ENCODE data around the gene CCDC188. TPM values are rescaled to one million over a fixed set of nuclear protein-coding genes. Genes with fewer than 3 reads are reported as not detected.

Gene CCDC188
- total RNA-seq, 1 donor from 2014 or later = not detected

- Mint-ChIP-seq H3K27ac (ENCODE audit: unreplicated experiment) (no peak overlapping the region), H3K36me3 (ENCODE audit: low read depth, unreplicated experiment) (no peaks in the 10 kb centered on the region), H3K9me3 (ENCODE audit: unreplicated experiment) (no peaks in the 10 kb centered on the region), H3K4me1 (ENCODE audit: low read depth, unreplicated experiment) (no peaks in the 10 kb centered on the region), H3K27me3 (ENCODE audit: low read depth, unreplicated experiment) (peaks cover 11% of the 10 kb centered on the region), H3K4me3 (ENCODE audit: unreplicated experiment) (no peak overlapping the region)
- no peak for DNase-seq (ENCODE audit: low read depth)
- TF ChIP-seq CTCF (IDR thresholded peaks at IDR 0.05; ENCODE audit: insufficient read depth, low read depth, low read length) (no peak), EZH2 (IDR thresholded peaks at IDR 0.05; ENCODE audit: insufficient read depth, low read length) (no peak)
- Histone ChIP-seq H3K9ac (ENCODE audit: low read length) (no peak overlapping the region), H4K20me1 (ENCODE audit: insufficient read depth, low read length) (no peaks in the 10 kb centered on the region), H3K79me2 (ENCODE audit: insufficient read depth, low read length) (no peaks in the 10 kb centered on the region), H3K9me3 (ENCODE audit: insufficient read depth, low read depth, low read length) (no peaks in the 10 kb centered on the region), H3K4me3 (ENCODE audit: insufficient read depth, low read depth, low read length) (no peak overlapping the region), H3K4me1 (ENCODE audit: insufficient read depth, low read length) (no peaks in the 10 kb centered on the region), H3K27me3 (ENCODE audit: insufficient read depth, low read length) (peaks cover 6% of the 10 kb centered on the region), H3K4me2 (ENCODE audit: low read length) (no peak overlapping the region), H2AFZ (ENCODE audit: low read depth, low read length) (no peak overlapping the region), H3K36me3 (ENCODE audit: insufficient read depth, low read length) (no peaks in the 10 kb centered on the region), H3K27ac (ENCODE audit: low read depth, low read length) (no peak overlapping the region)
- no peak for FAIRE-seq
Measured at GRCh38 chr22:20159076-20159475, 8.2 kb upstream of the CCDC188 start.

GRCh38 chr22:20158391-20159036, 7.7 kb upstream of the CCDC188 start:
- Histone ChIP-seq H4K20me1 (ENCODE audit: insufficient read depth, low read length) (no peaks in the 10 kb centered on the region), H3K9me3 (ENCODE audit: insufficient read depth, low read depth, low read length) (no peaks in the 10 kb centered on the region), H3K4me1 (ENCODE audit: insufficient read depth, low read length) (no peaks in the 10 kb centered on the region), H3K36me3 (ENCODE audit: insufficient read depth, low read length) (no peaks in the 10 kb centered on the region), H2AFZ (ENCODE audit: low read depth, low read length) (no peak overlapping the region), H3K4me3 (ENCODE audit: insufficient read depth, low read depth, low read length) (no peak overlapping the region), H3K4me2 (ENCODE audit: low read length) (no peak overlapping the region), H3K27ac (ENCODE audit: low read depth, low read length) (no peak overlapping the region), H3K9ac (ENCODE audit: low read length) (no peak overlapping the region), H3K27me3 (ENCODE audit: insufficient read depth, low read length) (peaks cover 6% of the 10 kb centered on the region), H3K79me2 (ENCODE audit: insufficient read depth, low read length) (no peaks in the 10 kb centered on the region)
- H3K27ac Mint-ChIP-seq (ENCODE audit: unreplicated experiment) = no peak overlapping the region
- H3K4me3 Mint-ChIP-seq (ENCODE audit: unreplicated experiment) = no peak overlapping the region
- H3K27me3 Mint-ChIP-seq (ENCODE audit: low read depth, unreplicated experiment) = peaks cover 11% of the 10 kb centered on the region
- DNase-seq (ENCODE audit: low read depth) (no peak), FAIRE-seq (no peak)
- no peaks in the 10 kb centered on the region for H3K9me3 Mint-ChIP-seq (ENCODE audit: unreplicated experiment)
- H3K4me1 Mint-ChIP-seq (ENCODE audit: low read depth, unreplicated experiment) = no peaks in the 10 kb centered on the region
- no peak for TF ChIP-seq EZH2 (IDR thresholded peaks at IDR 0.05; ENCODE audit: insufficient read depth, low read length)
- TF ChIP-seq CTCF (IDR thresholded peaks at IDR 0.05; ENCODE audit: insufficient read depth, low read depth, low read length) = no peak
- no peaks in the 10 kb centered on the region for H3K36me3 Mint-ChIP-seq (ENCODE audit: low read depth, unreplicated experiment)

GRCh38 chr22:20157430-20158183, 6.8 kb upstream of the CCDC188 start:
- no peak overlapping the region for H3K27ac Mint-ChIP-seq (ENCODE audit: unreplicated experiment)
- H3K4me3 Mint-ChIP-seq (ENCODE audit: unreplicated experiment) = no peak overlapping the region
- FAIRE-seq (no peak), DNase-seq (ENCODE audit: low read depth) (no peak)
- Histone ChIP-seq H4K20me1 (ENCODE audit: insufficient read depth, low read length) (no peaks in the 10 kb centered on the region), H3K9me3 (ENCODE audit: insufficient read depth, low read depth, low read length) (no peaks in the 10 kb centered on the region), H3K36me3 (ENCODE audit: insufficient read depth, low read length) (no peaks in the 10 kb centered on the region), H3K4me1 (ENCODE audit: insufficient read depth, low read length) (no peaks in the 10 kb centered on the region), H3K9ac (ENCODE audit: low read length) (no peak overlapping the region), H3K27ac (ENCODE audit: low read depth, low read length) (no peak overlapping the region), H2AFZ (ENCODE audit: low read depth, low read length) (no peak overlapping the region), H3K27me3 (ENCODE audit: insufficient read depth, low read length) (peaks cover 6% of the 10 kb centered on the region), H3K4me2 (ENCODE audit: low read length) (no peak overlapping the region), H3K4me3 (ENCODE audit: insufficient read depth, low read depth, low read length) (no peak overlapping the region), H3K79me2 (ENCODE audit: insufficient read depth, low read length) (no peaks in the 10 kb centered on the region)
- no peaks in the 10 kb centered on the region for H3K9me3 Mint-ChIP-seq (ENCODE audit: unreplicated experiment)
- peaks cover 13% of the 10 kb centered on the region for H3K27me3 Mint-ChIP-seq (ENCODE audit: low read depth, unreplicated experiment)
- no peak for TF ChIP-seq CTCF (IDR thresholded peaks at IDR 0.05; ENCODE audit: insufficient read depth, low read depth, low read length)
- TF ChIP-seq EZH2 (IDR thresholded peaks at IDR 0.05; ENCODE audit: insufficient read depth, low read length) = no peak
- H3K4me1 Mint-ChIP-seq (ENCODE audit: low read depth, unreplicated experiment) = no peaks in the 10 kb centered on the region
- no peaks in the 10 kb centered on the region for H3K36me3 Mint-ChIP-seq (ENCODE audit: low read depth, unreplicated experiment)
